ENCODE data around the gene GPHN. TPM values are rescaled to one million over a fixed set of nuclear protein-coding genes. Genes with fewer than 3 reads are reported as not detected.

GPHN gene
- total and polyA plus RNA-seq, 10 of the 15 experiments (the other 5 are each of a cell fraction or from before 2014, with no cell fraction given), result 22.3 to 48.8 (median 33.1) TPM

DNA sequence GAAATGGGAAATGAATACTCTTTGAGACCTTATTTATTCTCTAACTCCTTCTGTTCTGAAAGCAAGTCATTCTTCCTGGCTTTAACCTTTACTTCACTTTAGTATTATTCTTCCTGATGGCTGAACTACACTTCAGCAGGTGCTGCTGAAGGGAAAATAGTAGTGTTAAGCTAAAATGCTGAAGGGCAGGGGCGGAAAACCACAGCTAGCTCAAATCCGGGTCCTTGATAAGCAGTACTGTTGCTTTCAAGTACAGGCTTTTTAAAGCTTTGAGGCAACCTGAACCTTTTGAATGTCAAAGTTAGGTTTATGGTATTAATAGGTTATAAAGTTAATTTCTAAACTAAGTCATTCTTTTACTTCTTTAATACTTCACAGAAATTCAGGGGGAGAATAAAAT is 11.0 kb upstream of the GPHN start:
- 98% methylated on average over 2 of the region's 2 CpGs for WGBS (ENCODE audit: insufficient coverage, insufficient replicate concordance, low lambda C conversion rate, missing lambda C conversion rate)
- intact Hi-C loops (cut with micrococcal nuclease; ENCODE audit: unreplicated experiment), result loop anchor here (5.0 kb wide), 2 partner anchors 250 to 640 kb away; no protein-coding TSS in a partner anchor
- in situ Hi-C loops (cut with MboI), result loop anchor here (10.0 kb wide), 1 partner anchor 618 kb away; no protein-coding TSS in a partner anchor
- H3K27me3 ChIP-seq (replicated peaks in 1 of 2; ENCODE audit: control insufficient read depth in 2 of 2, insufficient read depth in 2 of 2, low read length in 1 of 2), result no peaks in the 10 kb centered on the region
- no peaks in the 10 kb centered on the region for H3K36me3 ChIP-seq (ENCODE audit: control insufficient read depth in 2 of 2, insufficient read depth in 2 of 2, low read length in 1 of 2)
- BruUV-seq (replicated peaks), result no TSS peak
- no peaks in the 10 kb centered on the region for H3K9me3 ChIP-seq (replicated peaks; ENCODE audit: control insufficient read depth, insufficient read depth, low read length)
- H3K79me2 ChIP-seq (ENCODE audit: control insufficient read depth, insufficient read depth, low read length), result no peaks in the 10 kb centered on the region
- CTCF ChIA-PET, result interaction anchor here (0.6 to 5.2 kb wide), 21 partner anchors 10 to 786 kb away, joined by 3 to 27 read pairs (median 3); partner anchors contain the start of gene GPHN
- TF ChIP-seq EED (IDR thresholded peaks at IDR 0.05; ENCODE audit: low read depth) (no peak), RUNX3 (IDR thresholded peaks at IDR 0.05; ENCODE audit: low read length) (peak; percentile 56), YY1 (IDR thresholded peaks at IDR 0.05; ENCODE audit: low read depth, low read length) (no peak), SUPT20H (IDR thresholded peaks at IDR 0.05; ENCODE audit: borderline replicate concordance, control insufficient read depth, low read depth, low read length) (no peak), CREB1 (IDR thresholded peaks at IDR 0.05; ENCODE audit: low read depth) (no peak)
- peak overlapping the region; percentile 55; the same call in 1 of the 2 replicates for H2AFZ ChIP-seq (ENCODE audit: control insufficient read depth, low read depth, low read length)
- H3K9ac ChIP-seq (ENCODE audit: control insufficient read depth, insufficient read depth, low read length), result no peak overlapping the region
- DNase-seq (ENCODE audit: low read depth, low spot score) (no peak), FAIRE-seq (no peak), ATAC-seq (no peak)
- RAD21 ChIA-PET (ENCODE audit: unreplicated experiment), result interaction anchor here (0.7 to 3.3 kb wide), 19 partner anchors 11 to 863 kb away, joined by 3 to 17 read pairs (median 4); partner anchors contain the start of genes ATP6V1D, EIF2S1 and GPHN
- H3K4me1 ChIP-seq (ENCODE audit: control insufficient read depth, insufficient read depth, low read length), result peaks cover 3% of the 10 kb centered on the region; the same call in 1 of the 2 replicates
- H4K20me1 ChIP-seq (ENCODE audit: control insufficient read depth, insufficient read depth), result no peaks in the 10 kb centered on the region
- POLR2A ChIA-PET, result interaction anchor here (1.7 kb wide), 1 partner anchor 14 kb away, joined by 4 read pairs; no protein-coding TSS in a partner anchor
- no peak overlapping the region for H3K27ac ChIP-seq (ENCODE audit: control insufficient read depth, insufficient read depth)
- peak overlapping the region; percentile 48; the same call in 1 of the 2 replicates for H3K4me2 ChIP-seq (ENCODE audit: control insufficient read depth, insufficient read depth)
- H3K4me3 ChIP-seq, result no peak overlapping the region
- SMC1A ChIA-PET (ENCODE audit: uncharacterized antibody, unreplicated experiment), result interaction anchor here (0.7 to 4.8 kb wide), 25 partner anchors 9 to 789 kb away, joined by 3 to 33 read pairs (median 3); partner anchors contain the start of gene GPHN

GRCh38 chr14:66498311-66498710 is 9.6 kb upstream of the GPHN start:
- ChIA-PET CTCF (interaction anchor here (0.6 to 5.2 kb wide), 10 partner anchors 9 to 788 kb away, joined by 3 to 27 read pairs (median 9); partner anchors contain the start of gene GPHN), SMC1A (ENCODE audit: uncharacterized antibody, unreplicated experiment) (interaction anchor here (0.6 to 4.8 kb wide), 16 partner anchors 9 to 787 kb away, joined by 3 to 33 read pairs (median 5); partner anchors contain the start of gene GPHN), RAD21 (ENCODE audit: unreplicated experiment) (interaction anchor here (0.7 to 3.3 kb wide), 9 partner anchors 9 to 1177 kb away, joined by 3 to 17 read pairs (median 14); partner anchors contain the start of gene GPHN), POLR2A (interaction anchor here (0.6 to 1.1 kb wide), 5 partner anchors 10 to 1506 kb away, joined by 3 to 4 read pairs (median 3); partner anchors contain the start of gene GPHN)
- DNase-seq (ENCODE audit: low read depth, low spot score) (no peak), ATAC-seq (no peak), FAIRE-seq (no peak)
- no peak overlapping the region for H3K27ac ChIP-seq (ENCODE audit: control insufficient read depth, insufficient read depth)
- intact Hi-C loops (cut with micrococcal nuclease; ENCODE audit: unreplicated experiment) (loop anchor here (5.0 kb wide), 2 partner anchors 249 to 639 kb away; no protein-coding TSS in a partner anchor), in situ Hi-C loops (cut with MboI) (loop anchor here (10.0 kb wide), 1 partner anchor 616 kb away; no protein-coding TSS in a partner anchor)
- H3K4me3 ChIP-seq, result no peak overlapping the region
- H3K4me1 ChIP-seq (ENCODE audit: control insufficient read depth, insufficient read depth, low read length), result peaks cover 3% of the 10 kb centered on the region; the same call in 1 of the 2 replicates
- no peaks in the 10 kb centered on the region for H3K79me2 ChIP-seq (ENCODE audit: control insufficient read depth, insufficient read depth, low read length)
- BruUV-seq (replicated peaks), result no TSS peak
- H2AFZ ChIP-seq (ENCODE audit: control insufficient read depth, low read depth, low read length), result no peak overlapping the region
- no peaks in the 10 kb centered on the region for H4K20me1 ChIP-seq (ENCODE audit: control insufficient read depth, insufficient read depth)
- H3K36me3 ChIP-seq (ENCODE audit: control insufficient read depth in 2 of 2, insufficient read depth in 2 of 2, low read length in 1 of 2), result no peaks in the 10 kb centered on the region
- no peak for TF ChIP-seq NR2F1 (conservative IDR thresholded peaks at IDR 0.05)
- TF ChIP-seq MYB (IDR thresholded peaks at IDR 0.05; ENCODE audit: borderline replicate concordance, low read depth, low read length), result no peak
- no peak for TF ChIP-seq ZNF207 (IDR thresholded peaks at IDR 0.05; ENCODE audit: borderline replicate concordance)
- no peak for TF ChIP-seq RAD21 (IDR thresholded peaks at IDR 0.05; ENCODE audit: insufficient read depth, low read depth, low read length)
- no peak for TF ChIP-seq CREB1 (IDR thresholded peaks at IDR 0.05; ENCODE audit: low read depth)
- TF ChIP-seq, protein P1, sequence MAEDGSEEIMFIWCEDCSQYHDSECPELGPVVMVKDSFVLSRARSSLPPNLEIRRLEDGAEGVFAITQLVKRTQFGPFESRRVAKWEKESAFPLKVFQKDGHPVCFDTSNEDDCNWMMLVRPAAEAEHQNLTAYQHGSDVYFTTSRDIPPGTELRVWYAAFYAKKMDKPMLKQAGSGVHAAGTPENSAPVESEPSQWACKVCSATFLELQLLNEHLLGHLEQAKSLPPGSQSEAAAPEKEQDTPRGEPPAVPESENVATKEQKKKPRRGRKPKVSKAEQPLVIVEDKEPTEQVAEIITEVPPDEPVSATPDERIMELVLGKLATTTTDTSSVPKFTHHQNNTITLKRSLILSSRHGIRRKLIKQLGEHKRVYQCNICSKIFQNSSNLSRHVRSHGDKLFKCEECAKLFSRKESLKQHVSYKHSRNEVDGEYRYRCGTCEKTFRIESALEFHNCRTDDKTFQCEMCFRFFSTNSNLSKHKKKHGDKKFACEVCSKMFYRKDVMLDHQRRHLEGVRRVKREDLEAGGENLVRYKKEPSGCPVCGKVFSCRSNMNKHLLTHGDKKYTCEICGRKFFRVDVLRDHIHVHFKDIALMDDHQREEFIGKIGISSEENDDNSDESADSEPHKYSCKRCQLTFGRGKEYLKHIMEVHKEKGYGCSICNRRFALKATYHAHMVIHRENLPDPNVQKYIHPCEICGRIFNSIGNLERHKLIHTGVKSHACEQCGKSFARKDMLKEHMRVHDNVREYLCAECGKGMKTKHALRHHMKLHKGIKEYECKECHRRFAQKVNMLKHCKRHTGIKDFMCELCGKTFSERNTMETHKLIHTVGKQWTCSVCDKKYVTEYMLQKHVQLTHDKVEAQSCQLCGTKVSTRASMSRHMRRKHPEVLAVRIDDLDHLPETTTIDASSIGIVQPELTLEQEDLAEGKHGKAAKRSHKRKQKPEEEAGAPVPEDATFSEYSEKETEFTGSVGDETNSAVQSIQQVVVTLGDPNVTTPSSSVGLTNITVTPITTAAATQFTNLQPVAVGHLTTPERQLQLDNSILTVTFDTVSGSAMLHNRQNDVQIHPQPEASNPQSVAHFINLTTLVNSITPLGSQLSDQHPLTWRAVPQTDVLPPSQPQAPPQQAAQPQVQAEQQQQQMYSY (CRISPR knock-in tag; IDR thresholded peaks at IDR 0.05), result no peak
- TF ChIP-seq NFYB (IDR thresholded peaks at IDR 0.05; ENCODE audit: insufficient read depth, low read depth, low read length), result no peak
- H3K27me3 ChIP-seq (replicated peaks in 1 of 2; ENCODE audit: control insufficient read depth in 2 of 2, insufficient read depth in 2 of 2, low read length in 1 of 2), result no peaks in the 10 kb centered on the region
- 70% methylated on average over 3 of the region's 3 CpGs for WGBS (ENCODE audit: insufficient coverage, insufficient replicate concordance, low lambda C conversion rate, missing lambda C conversion rate)
- no peak overlapping the region for H3K4me2 ChIP-seq (ENCODE audit: control insufficient read depth, insufficient read depth)
- no peak overlapping the region for H3K9ac ChIP-seq (ENCODE audit: control insufficient read depth, insufficient read depth, low read length)
- H3K9me3 ChIP-seq (replicated peaks; ENCODE audit: control insufficient read depth, insufficient read depth, low read length), result no peaks in the 10 kb centered on the region
